CD4-positive, alpha-beta memory T cell (primary cell): ENCODE data around the gene TYK2. TPM values are rescaled to one million over a fixed set of nuclear protein-coding genes. Genes with fewer than 3 reads are reported as not detected.
"Not testable (repeated sequence)": the region's sequence is repeated elsewhere in the genome, so short reads cannot be mapped to it uniquely, and the experiment has no call there.

Experiments
- CTCF ChIA-PET: fragments of 350-600 bp; sonication (Branson Sonifier 250); formaldehyde crosslinking; loops from one replicate; lab custom pipeline; 2021; ENCODE audit warnings: inconsistent platforms; ENCODE audit not compliant: partially characterized antibody; lab: Charles Lee
- POLR2A ChIA-PET: fragments of 350-600 bp; sonication (Branson Sonifier 250); formaldehyde crosslinking; loops from one replicate; lab custom pipeline; 2021; ENCODE audit not compliant: partially characterized antibody; lab: Charles Lee
- DNase-seq, 5 donors: peaks; one replicate each; pipeline versions ENCODE4 v3.0.0 to v3.0.0-alpha.2; 2020 to 2022; ENCODE audit warnings: mixed read lengths in 1 of 5
- H3K27ac ChIP-seq: one replicate; pipeline ENCODE4 v1.7.0; 2013; ENCODE audit warnings: low read depth, low read length
- H3K27me3 ChIP-seq: 2 replicates; pipeline ENCODE4 v1.7.0; 2013; ENCODE audit warnings: mild to moderate bottlenecking, low read length, moderate library complexity; ENCODE audit not compliant: insufficient read depth
- H3K36me3 ChIP-seq: 2 replicates; pipeline ENCODE4 v1.7.0; 2013; ENCODE audit warnings: mild to moderate bottlenecking, low read length, moderate library complexity; ENCODE audit not compliant: insufficient read depth
- H3K4me1 ChIP-seq: 2 replicates; pipeline ENCODE4 v1.7.0; 2013; ENCODE audit warnings: mild to moderate bottlenecking, low read length, moderate library complexity; ENCODE audit not compliant: insufficient read depth
- H3K4me3 ChIP-seq, 2 donors: one replicate each; pipeline ENCODE4 v1.7.0; 2013; ENCODE audit warnings: low read length in 2 of 2, mild to moderate bottlenecking in 1 of 2
- H3K9me3 ChIP-seq, 2 donors: one replicate each; pipeline ENCODE4 v1.7.0; 2013; ENCODE audit warnings: low read length in 2 of 2, control low read depth in 1 of 2; ENCODE audit not compliant: control insufficient read depth in 1 of 2
- H3K27ac Mint-ChIP-seq, 7 donors: one replicate each; pipeline ENCODE4 v1.8.0; 2020 to 2021; ENCODE audit warnings: mixed read lengths in 7 of 7, mild to moderate bottlenecking in 6 of 7, inconsistent platforms in 3 of 7, moderate library complexity in 3 of 7
- H3K27me3 Mint-ChIP-seq, 2 donors: one replicate each; pipeline ENCODE4 v1.8.0; 2020 to 2021; ENCODE audit warnings: mixed read lengths in 2 of 2
- H3K36me3 Mint-ChIP-seq, 2 donors: one replicate each; pipeline ENCODE4 v1.8.0; 2020 to 2021; ENCODE audit warnings: mixed read lengths in 2 of 2, inconsistent platforms in 1 of 2, mild to moderate bottlenecking in 1 of 2
- H3K4me1 Mint-ChIP-seq, 4 donors: one replicate each; pipeline ENCODE4 v1.8.0; 2020 to 2021; ENCODE audit warnings: mixed read lengths in 4 of 4, mild to moderate bottlenecking in 1 of 4
- H3K4me3 Mint-ChIP-seq, 8 donors: one replicate each; pipeline ENCODE4 v1.8.0; 2020 to 2021; ENCODE audit warnings: mixed read lengths in 8 of 8, mild to moderate bottlenecking in 7 of 8, moderate library complexity in 6 of 8, inconsistent platforms in 3 of 8
- H3K9me3 Mint-ChIP-seq, 8 donors: one replicate each; pipeline ENCODE4 v1.8.0; 2020 to 2021; ENCODE audit warnings: mixed read lengths in 8 of 8, mild to moderate bottlenecking in 5 of 8, inconsistent platforms in 3 of 8, moderate library complexity in 1 of 8
- intact Hi-C: fragments of 100-400 bp; cut with micrococcal nuclease; formaldehyde crosslinking; loops from one replicate; pipeline ENCODE4 v1.15.1; 2023
- polyA plus RNA-seq, 2 donors: library from polyadenylated mRNA; unstranded; fragments of 300-500 nt; fragmentation: Illumina TruSeq; gene quantifications; one replicate each; pipeline ENCODE4 v1.2.3, GENCODE V29; 2021
- total RNA-seq, 2 experiments: library from RNA; stranded (reverse); gene quantifications; one replicate each; pipeline ENCODE4 v1.2.3, GENCODE V29; 2021

Gene TYK2
- total and polyA plus RNA-seq, 4 experiments from 2014 or later = 33.3 to 314 (median 187) TPM

DNA sequence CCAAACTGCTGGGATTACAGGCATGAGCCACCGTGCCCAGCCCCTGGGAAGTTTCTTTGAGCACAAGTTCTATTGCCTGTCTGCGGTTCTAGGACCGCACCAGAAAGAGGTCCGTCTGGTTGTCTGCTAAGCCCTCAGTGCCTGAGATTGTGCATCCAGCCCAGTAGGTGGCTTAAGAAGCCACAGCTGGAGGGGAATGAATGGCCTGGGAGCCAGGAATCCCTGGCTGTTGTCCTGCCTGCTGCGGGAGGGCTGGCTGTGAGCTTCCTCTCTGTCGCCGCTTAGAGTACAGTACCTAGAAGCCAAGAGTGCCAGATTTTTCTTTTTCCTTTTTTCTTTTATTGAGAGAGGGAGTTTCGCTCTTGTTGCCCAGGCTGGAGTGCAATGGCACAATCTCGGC lies 4.2 kb upstream of the TYK2 start:
- ChIA-PET CTCF (interaction anchor here (1.8 kb wide), 1 partner anchor 114 kb away, joined by 8 read pairs; the partner anchor contains the start of gene ICAM1), POLR2A (no interaction called here)
- H3K4me1 ChIP-seq = peaks cover 11% of the 10 kb centered on the region
- H3K27me3 ChIP-seq = no peaks in the 10 kb centered on the region
- Mint-ChIP-seq H3K4me3 (no peak overlapping the region), H3K27ac (no peak overlapping the region), H3K27me3 (no peaks in the 10 kb centered on the region), H3K4me1 (peaks cover 18 to 25% (median 20%) of the 10 kb centered on the region in 4 donors), H3K36me3 (peaks cover 4 to 11% of the 10 kb centered on the region in 2 donors), H3K9me3 (peaks cover 0 to 2% (median 0%) of the 10 kb centered on the region in 8 donors)
- H3K27ac ChIP-seq = no peak overlapping the region
- H3K9me3 ChIP-seq = no peaks in the 10 kb centered on the region
- H3K4me3 ChIP-seq = no peak overlapping the region
- no peak for DNase-seq
- H3K36me3 ChIP-seq = no peaks in the 10 kb centered on the region
- intact Hi-C loops = no loop called here

DNA sequence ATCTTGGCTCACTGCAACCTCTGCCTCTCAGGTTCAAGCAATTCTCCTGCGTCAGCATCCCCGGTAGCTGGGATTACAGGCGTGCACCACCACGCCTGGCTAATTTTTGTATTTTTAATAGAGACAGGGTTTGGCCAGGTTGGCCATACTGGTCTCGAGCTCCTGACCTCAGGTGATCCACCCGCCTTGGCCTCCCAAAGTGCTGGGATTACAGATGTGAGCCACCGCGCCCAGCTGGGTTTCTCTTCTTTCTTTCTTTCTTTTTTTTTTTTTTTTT lies 2.8 kb upstream of the TYK2 start:
- H3K27ac ChIP-seq, intact Hi-C loops, H3K9me3 ChIP-seq, H3K4me3 Mint-ChIP-seq, H3K4me3 ChIP-seq, DNase-seq, H3K27me3 Mint-ChIP-seq, H3K36me3 ChIP-seq, H3K27ac Mint-ChIP-seq, H3K27me3 ChIP-seq, H3K9me3 Mint-ChIP-seq: not testable (repeated sequence)
- POLR2A ChIA-PET = interaction anchor here (0.8 kb wide), 1 partner anchor 49 kb away, joined by 3 read pairs; no protein-coding TSS in a partner anchor
- H3K36me3 Mint-ChIP-seq = peaks cover 9 to 16% of the 10 kb centered on the region in 2 donors
- peaks cover 13% of the 10 kb centered on the region for H3K4me1 ChIP-seq
- CTCF ChIA-PET = interaction anchor here (0.7 to 5.1 kb wide), 4 partner anchors 7 to 124 kb away, joined by 4 to 37 read pairs (median 18); partner anchors contain the start of gene ICAM1
- peaks cover 17 to 28% (median 23%) of the 10 kb centered on the region in 4 donors for H3K4me1 Mint-ChIP-seq

DNA sequence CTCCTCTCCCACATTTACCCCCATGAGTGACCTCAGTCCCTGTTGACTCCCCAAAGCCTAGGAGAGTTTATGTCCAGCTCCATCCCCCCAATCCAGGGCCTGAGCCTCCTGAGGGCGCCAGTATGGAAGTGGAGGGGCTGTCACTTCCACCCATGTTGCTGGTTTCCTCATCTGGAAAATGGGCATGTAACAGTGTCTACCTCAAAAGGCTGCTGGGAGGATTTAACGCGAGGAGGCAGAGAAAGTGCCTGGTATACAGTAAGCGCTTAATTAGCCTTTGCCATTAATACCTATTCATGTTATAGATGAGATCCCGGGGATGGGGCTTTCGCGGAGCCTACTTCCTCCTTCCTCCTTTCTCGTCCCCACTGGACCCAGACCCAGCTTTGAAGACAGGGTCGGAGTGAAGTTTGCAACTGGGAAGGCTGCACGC lies 476 bp downstream of the TYK2 start:
- Mint-ChIP-seq H3K36me3 (peaks cover 20 to 25% of the 10 kb centered on the region in 2 donors), H3K27ac (peak overlapping the region; percentile 81 to 99 (median 98)), H3K4me3 (peak overlapping the region; percentile 93 to 98 (median 96)), H3K27me3 (no peaks in the 10 kb centered on the region), H3K9me3 (peaks cover 0 to 2% (median 0%) of the 10 kb centered on the region in 8 donors), H3K4me1 (peaks cover 20 to 30% (median 26%) of the 10 kb centered on the region in 4 donors)
- no peaks in the 10 kb centered on the region for H3K9me3 ChIP-seq
- CTCF ChIA-PET = interaction anchor here (0.5 to 5.1 kb wide), 6 partner anchors 11 to 518 kb away, joined by 3 to 37 read pairs (median 6); partner anchors contain the start of gene ICAM1
- H3K4me3 ChIP-seq = peak overlapping the region; percentile 79 to 91
- POLR2A ChIA-PET = interaction anchor here (0.6 to 4.2 kb wide), 21 partner anchors 9 to 542 kb away, joined by 3 to 67 read pairs (median 4); partner anchors contain the start of genes ICAM1, ICAM4, ICAM5 and RAVER1
- H3K4me1 ChIP-seq = peaks cover 13% of the 10 kb centered on the region
- H3K27ac ChIP-seq = peak overlapping the region; percentile 89
- intact Hi-C loops = loop anchor here (1.0 to 2.0 kb wide), 3 partner anchors 41 to 109 kb away; partner anchors contain the start of genes ICAM1, ICAM3 and RAVER1
- H3K27me3 ChIP-seq = no peaks in the 10 kb centered on the region
- DNase-seq = no peak
- H3K36me3 ChIP-seq = peaks cover 4% of the 10 kb centered on the region

DNA sequence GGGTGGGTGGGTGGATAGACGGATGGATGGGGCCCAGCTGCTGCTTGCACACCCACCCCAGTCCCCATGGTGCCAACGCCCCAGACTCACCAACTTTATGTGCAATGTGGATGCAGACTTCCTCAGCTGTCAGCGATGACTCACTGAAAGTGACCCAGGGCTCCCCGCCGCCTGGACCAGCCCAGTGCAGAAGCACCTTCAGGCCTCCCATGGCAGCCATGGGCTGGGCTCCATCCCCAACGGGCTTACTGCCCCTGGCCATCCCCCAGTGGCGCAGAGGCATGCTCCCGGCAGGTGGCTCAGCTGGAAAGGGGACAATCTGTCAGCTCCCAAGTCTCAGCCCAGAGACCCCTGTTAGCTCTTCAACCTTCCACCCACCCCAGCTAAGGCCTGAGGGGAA lies 2.2 kb downstream of the TYK2 start:
- POLR2A ChIA-PET = interaction anchor here (4.2 kb wide), 1 partner anchor 45 kb away, joined by 23 read pairs; the partner anchor contains the start of gene RAVER1
- H3K36me3 ChIP-seq = peaks cover 4% of the 10 kb centered on the region
- CTCF ChIA-PET = interaction anchor here (1.1 to 1.3 kb wide), 2 partner anchors 11 to 12 kb away, joined by 5 to 7 read pairs; no protein-coding TSS in a partner anchor
- no peaks in the 10 kb centered on the region for H3K27me3 Mint-ChIP-seq
- H3K36me3 Mint-ChIP-seq = peaks cover 25 to 30% of the 10 kb centered on the region in 2 donors
- H3K9me3 Mint-ChIP-seq = peaks cover 0 to 2% (median 0%) of the 10 kb centered on the region in 8 donors
- H3K9me3 ChIP-seq = no peaks in the 10 kb centered on the region
- H3K4me3 Mint-ChIP-seq = peak overlapping the region in 2 of 8 donors; percentile 7 to 54
- no peaks in the 10 kb centered on the region for H3K27me3 ChIP-seq
- H3K27ac ChIP-seq = no peak overlapping the region
- intact Hi-C loops = no loop called here
- H3K27ac Mint-ChIP-seq = peak overlapping the region in 4 of 7 donors; percentile 9 to 75 (median 69)
- H3K4me3 ChIP-seq = no peak overlapping the region
- DNase-seq = no peak
- H3K4me1 ChIP-seq = peaks cover 13% of the 10 kb centered on the region
- peaks cover 22 to 36% (median 28%) of the 10 kb centered on the region in 4 donors for H3K4me1 Mint-ChIP-seq

DNA sequence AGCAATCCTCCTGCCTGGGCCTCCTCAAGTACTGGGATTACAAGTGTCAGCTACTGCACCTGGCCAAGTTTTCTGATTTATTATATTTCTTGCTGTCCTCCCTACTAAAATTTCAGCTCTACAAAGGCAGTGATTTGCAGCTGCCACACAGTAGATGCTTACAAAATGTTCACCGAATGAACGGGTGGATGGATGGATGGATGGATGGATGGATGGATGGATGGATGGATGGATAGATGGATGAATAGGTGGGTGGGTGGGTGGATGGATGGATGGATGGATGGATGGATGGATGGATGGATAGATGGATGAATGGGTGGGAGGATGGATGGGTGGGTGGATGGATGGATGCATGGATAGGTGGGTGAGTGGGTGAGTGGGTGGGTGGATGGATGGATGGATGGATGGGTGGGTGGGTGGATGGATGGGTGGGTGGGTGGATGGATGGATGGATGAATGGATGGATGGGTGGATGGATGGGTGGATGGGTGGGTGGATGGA lies 3.2 kb downstream of the TYK2 start:
- H3K27ac ChIP-seq, H3K27me3 ChIP-seq, intact Hi-C loops, H3K27me3 Mint-ChIP-seq, H3K9me3 Mint-ChIP-seq, H3K4me3 ChIP-seq, CTCF ChIA-PET, DNase-seq, POLR2A ChIA-PET, H3K9me3 ChIP-seq, H3K36me3 ChIP-seq: not testable (repeated sequence)
- Mint-ChIP-seq H3K4me3 (peak overlapping the region in 1 of 8 donors; percentile 15), H3K27ac (peak overlapping the region in 1 of 7 donors; percentile 18), H3K36me3 (peaks cover 25 to 30% of the 10 kb centered on the region in 2 donors), H3K4me1 (peaks cover 22 to 36% (median 28%) of the 10 kb centered on the region in 4 donors)
- H3K4me1 ChIP-seq = peaks cover 13% of the 10 kb centered on the region

DNA sequence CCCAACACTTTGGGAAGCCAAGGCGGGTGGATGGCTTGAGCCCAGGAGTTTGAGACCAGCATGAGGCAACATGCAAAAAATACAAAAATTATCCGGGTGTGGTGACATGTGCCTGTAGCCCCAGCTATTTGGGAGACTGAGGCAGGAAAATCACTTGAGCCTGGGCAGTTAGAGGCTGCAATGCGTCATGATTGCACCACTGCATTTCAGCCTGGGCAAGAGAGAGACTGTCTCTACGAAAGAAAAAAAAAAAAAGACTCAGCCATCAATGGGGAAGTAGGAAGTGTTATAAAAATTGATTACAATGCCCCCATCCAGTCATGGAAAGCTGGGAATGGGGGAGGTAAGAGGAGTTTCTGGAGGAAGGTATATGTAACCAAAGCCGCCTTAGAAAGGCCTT lies 5.4 kb downstream of the TYK2 start:
- Histone ChIP-seq H3K4me1 (peaks cover 6% of the 10 kb centered on the region), H3K9me3 (no peaks in the 10 kb centered on the region), H3K36me3 (peaks cover 7% of the 10 kb centered on the region), H3K4me3 (no peak overlapping the region), H3K27ac (no peak overlapping the region), H3K27me3 (no peaks in the 10 kb centered on the region)
- CTCF ChIA-PET = interaction anchor here (0.9 to 1.5 kb wide), 3 partner anchors 14 to 116 kb away, joined by 3 to 4 read pairs (median 4); no protein-coding TSS in a partner anchor
- Mint-ChIP-seq H3K27ac (peak overlapping the region in 3 of 7 donors; percentile 13 to 75 (median 43)), H3K9me3 (no peaks in the 10 kb centered on the region), H3K4me3 (no peak overlapping the region), H3K27me3 (no peaks in the 10 kb centered on the region), H3K4me1 (peaks cover 12 to 22% (median 16%) of the 10 kb centered on the region in 4 donors), H3K36me3 (peaks cover 22 to 28% of the 10 kb centered on the region in 2 donors)
- intact Hi-C loops = no loop called here
- DNase-seq = no peak
- POLR2A ChIA-PET = no interaction called here

DNA sequence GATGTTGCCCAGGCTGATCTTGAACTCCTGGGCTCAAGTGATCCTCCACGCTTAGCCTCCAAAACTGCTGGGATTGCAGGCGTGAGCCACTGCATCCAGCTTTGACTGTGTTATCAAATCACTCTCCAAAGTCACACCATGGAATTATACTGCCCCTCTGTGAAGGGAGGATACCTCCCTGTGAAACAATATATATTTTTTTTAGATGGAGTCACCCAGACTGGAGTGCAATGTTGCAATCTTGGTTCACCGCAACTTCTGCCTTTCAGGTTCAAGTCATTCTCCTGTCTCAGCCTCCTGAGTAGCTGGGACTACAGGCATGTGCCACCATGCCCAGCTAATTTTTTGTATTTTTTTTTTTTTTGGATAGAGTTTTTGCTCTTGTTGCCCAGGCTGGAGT lies 7.7 kb downstream of the TYK2 start:
- H3K36me3 ChIP-seq = peaks cover 16% of the 10 kb centered on the region
- no peak overlapping the region for H3K4me3 ChIP-seq
- Mint-ChIP-seq H3K36me3 (peaks cover 25 to 31% of the 10 kb centered on the region in 2 donors), H3K4me3 (no peak overlapping the region), H3K9me3 (no peaks in the 10 kb centered on the region), H3K27ac (no peak overlapping the region), H3K4me1 (peaks cover 4 to 17% (median 6%) of the 10 kb centered on the region in 4 donors), H3K27me3 (no peaks in the 10 kb centered on the region)
- DNase-seq = no peak
- intact Hi-C loops = no loop called here
- ChIA-PET CTCF (interaction anchor here (1.2 to 2.0 kb wide), 2 partner anchors 16 to 103 kb away, joined by 4 to 5 read pairs; no protein-coding TSS in a partner anchor), POLR2A (no interaction called here)
- H3K4me1 ChIP-seq = no peaks in the 10 kb centered on the region
- no peak overlapping the region for H3K27ac ChIP-seq
- no peaks in the 10 kb centered on the region for H3K27me3 ChIP-seq
- no peaks in the 10 kb centered on the region for H3K9me3 ChIP-seq
